HG03103 (cell line): ENCODE measurements around the gene NEUROG2.
"Not testable (repeated sequence)": the region's sequence is repeated elsewhere in the genome, so short reads cannot be mapped to it uniquely, and the experiment has no call there.

Experiments
- ATAC-seq: cut with Tn5 transposase; IDR thresholded peaks from one replicate; pipeline ENCODE4 v1.9.1; 2021; ENCODE audit warnings: low read depth; ENCODE audit not compliant: unreplicated experiment

NEUROG2 gene

GRCh38 chr4:112502871-112503270 is 13.1 kb downstream of the NEUROG2 start:
- no peak for ATAC-seq

- ATAC-seq, result no peak
These were observed 23.7 kb downstream of the NEUROG2 start for GRCh38 chr4:112492321-112492720.

- not testable (repeated sequence) for ATAC-seq
These were observed 25.2 kb downstream of the NEUROG2 start for GRCh38 chr4:112490808-112491207.

- ATAC-seq, result no peak
These were observed 30.1 kb downstream of the NEUROG2 start for GRCh38 chr4:112485930-112486329.

- ATAC-seq, result no peak
These were observed 42.0 kb downstream of the NEUROG2 start for GRCh38 chr4:112473985-112474384.

- no peak for ATAC-seq
These were observed 43.7 kb downstream of the NEUROG2 start for GRCh38 chr4:112472318-112472717.
